ENCODE results near the gene RCC1.
A peak's percentile ranks its signal among the peaks of the same experiment; 100 is the strongest.

The RCC1 gene

GRCh38 chr1:28548318-28548717 lies 42.5 kb downstream of the RCC1 start (continued):
- TF ChIP-seq POU6F1 (CRISPR knock-in tag; IDR thresholded peaks at IDR 0.05; ENCODE audit: borderline replicate concordance, low read depth) (no peak), CREB5 (CRISPR knock-in tag; IDR thresholded peaks at IDR 0.05; ENCODE audit: low read depth) (no peak)

- TF ChIP-seq ZFP3 (CRISPR knock-in tag; IDR thresholded peaks at IDR 0.05) (no peak), ZNF8 (CRISPR knock-in tag; IDR thresholded peaks at IDR 0.05) (no peak), ZNF565 (CRISPR knock-in tag; conservative IDR thresholded peaks at IDR 0.05; ENCODE audit: low read depth) (no peak), TOX (CRISPR knock-in tag; IDR thresholded peaks at IDR 0.05; ENCODE audit: borderline replicate concordance) (no peak), CREB5 (CRISPR knock-in tag; IDR thresholded peaks at IDR 0.05; ENCODE audit: low read depth) (no peak), ZNF70 (CRISPR knock-in tag; IDR thresholded peaks at IDR 0.05) (no peak), PPARA (CRISPR knock-in tag; IDR thresholded peaks at IDR 0.05; ENCODE audit: borderline replicate concordance) (no peak), RARB (CRISPR knock-in tag; IDR thresholded peaks at IDR 0.05) (no peak), ZC3H10 (CRISPR knock-in tag; IDR thresholded peaks at IDR 0.05) (no peak), ISL1 (CRISPR knock-in tag; IDR thresholded peaks at IDR 0.05) (no peak), GLIS3 (CRISPR knock-in tag; IDR thresholded peaks at IDR 0.05) (no peak), TCF4 (CRISPR knock-in tag; IDR thresholded peaks at IDR 0.05; ENCODE audit: borderline replicate concordance) (no peak)
- no peak for ATAC-seq
Observed at GRCh38 chr1:28551381-28551780, 45.5 kb downstream of the RCC1 start.

- TF ChIP-seq RARB (CRISPR knock-in tag; IDR thresholded peaks at IDR 0.05) (no peak), PATZ1 (CRISPR knock-in tag; IDR thresholded peaks at IDR 0.05; ENCODE audit: borderline replicate concordance) (peak; percentile 97)
- ATAC-seq: peak; percentile 94
Observed at GRCh38 chr1:28552758-28553663, 47.2 kb downstream of the RCC1 start, which contains the start of gene TRNAU1AP. Gene TRNAU1AP, plus strand, starts transcription at chr1:28553085. Its CDS starts 26 bp downstream, at chr1:28553111.

- no peak for TF ChIP-seq OSR1 (CRISPR knock-in tag; IDR thresholded peaks at IDR 0.05)
- TF ChIP-seq ZNF565 (CRISPR knock-in tag; conservative IDR thresholded peaks at IDR 0.05; ENCODE audit: low read depth): no peak
- TF ChIP-seq PATZ1 (CRISPR knock-in tag; IDR thresholded peaks at IDR 0.05; ENCODE audit: borderline replicate concordance): no peak
- TF ChIP-seq CSRNP3 (CRISPR knock-in tag; IDR thresholded peaks at IDR 0.05): no peak
- TF ChIP-seq TOX (CRISPR knock-in tag; IDR thresholded peaks at IDR 0.05; ENCODE audit: borderline replicate concordance): no peak
- no peak for TF ChIP-seq ZFP30 (CRISPR knock-in tag; IDR thresholded peaks at IDR 0.05)
- no peak for ATAC-seq
Observed at GRCh38 chr1:28560886-28561285, 55.0 kb downstream of the RCC1 start.
